Measurements from ENCODE around the gene C5orf58. TPM values are rescaled to one million over a fixed set of nuclear protein-coding genes. Genes with fewer than 3 reads are reported as not detected.

Gene C5orf58
- total and polyA plus RNA-seq, 2 donors from 2014 or later = not detected

- DNase-seq (no peak), FAIRE-seq (no peak)
- no peak overlapping the region for H3K4me3 ChIP-seq (ENCODE audit: low read length in 3 of 3)
- no peak for TF ChIP-seq CTCF (IDR thresholded peaks at IDR 0.05; ENCODE audit: borderline replicate concordance, extremely low read depth, insufficient read depth)
- no peaks in the 10 kb centered on the region for H3K36me3 ChIP-seq (ENCODE audit: control insufficient read depth in 2 of 3, insufficient read depth in 3 of 3, low read length in 3 of 3)
- H3K9me3 ChIP-seq (ENCODE audit: control insufficient read depth in 2 of 3, insufficient read depth in 1 of 3, low read length in 3 of 3) = no peaks in the 10 kb centered on the region
- H3K4me1 ChIP-seq (ENCODE audit: control insufficient read depth in 2 of 3, insufficient read depth in 2 of 3, low read depth in 1 of 3, low read length in 3 of 3) = peaks cover 0 to 7% (median 0%) of the 10 kb centered on the region in 3 donors
- intact Hi-C loops (cut with DNase I) = no loop called here
- H3K27me3 ChIP-seq (ENCODE audit: control insufficient read depth, insufficient read depth, low read length) = no peaks in the 10 kb centered on the region
- no peak overlapping the region for H3K9ac ChIP-seq (ENCODE audit: low read length in 3 of 3)
- H3K27ac ChIP-seq (ENCODE audit: low read depth in 2 of 2, low read length in 2 of 2) = no peak overlapping the region
Measured at GRCh38 chr5:170294556-170294955, 61.8 kb downstream of the C5orf58 start.

Other genes starting within 250 kb of the C5orf58 start
- 5.1 TPM for gene FOXI1, start 127.1 kb upstream of the C5orf58 start, total RNA-seq
- 48.5 TPM for gene FOXI1, start 127.1 kb upstream of the C5orf58 start, polyA plus RNA-seq (ENCODE audit: insufficient read depth, low read depth, low replicate concordance)
- 48.8 TPM for gene LCP2, start 64.8 kb downstream of the C5orf58 start, total RNA-seq
- gene LCP2, start 64.8 kb downstream of the C5orf58 start, polyA plus RNA-seq (ENCODE audit: insufficient read depth, low read depth, low replicate concordance) = 4.6 TPM
- gene KCNMB1, start 156.4 kb downstream of the C5orf58 start, total RNA-seq = 4.5 TPM
- gene KCNMB1, start 156.4 kb downstream of the C5orf58 start, polyA plus RNA-seq (ENCODE audit: insufficient read depth, low read depth, low replicate concordance) = 2.1 TPM